Neural progenitor cell (in vitro differentiated cells): Measurements from ENCODE around the gene ALG12.

ENCODE experiments used
- CTCF ChIP-seq: fragments of 200-600 bp; sonication (generic); IDR thresholded peaks from 2 replicates; pipeline ENCODE4 v1.5.1; 2017; ENCODE audit warnings: antibody characterized with exemption, mild to moderate bottlenecking
- EZH2 ChIP-seq: fragments of 200-600 bp; sonication (generic); IDR thresholded peaks from 2 replicates; pipeline ENCODE4 v1.6.1; 2017; ENCODE audit warnings: antibody characterized with exemption, mild to moderate bottlenecking, moderate library complexity

GRCh38 chr22:49953027-49953679 is 34.9 kb upstream of the ALG12 start:
- TF ChIP-seq EZH2 (no peak), CTCF (no peak)
